ENCODE measurements around the gene MPL.

The MPL gene

GRCh38 chr1:43305926-43306687 is 31.5 kb upstream of the MPL start:
- no peak for DNase-seq (ENCODE audit: low read depth)
- H3K4me3 ChIP-seq (ENCODE audit: low read depth, low read length): no peak overlapping the region
- no peak for TF ChIP-seq CTCF (IDR thresholded peaks at IDR 0.05; ENCODE audit: insufficient read depth, low read depth, low read length, missing control alignments)

- H3K4me3 ChIP-seq (ENCODE audit: low read depth, low read length): no peak overlapping the region
- no peak for TF ChIP-seq CTCF (IDR thresholded peaks at IDR 0.05; ENCODE audit: insufficient read depth, low read depth, low read length, missing control alignments)
- DNase-seq (ENCODE audit: low read depth): no peak
Observed at GRCh38 chr1:43306688-43307457, 30.7 kb upstream of the MPL start.

GRCh38 chr1:43307458-43308158 is 30.0 kb upstream of the MPL start:
- H3K4me3 ChIP-seq (ENCODE audit: low read depth, low read length): no peak overlapping the region
- no peak for TF ChIP-seq CTCF (IDR thresholded peaks at IDR 0.05; ENCODE audit: insufficient read depth, low read depth, low read length, missing control alignments)
- DNase-seq (ENCODE audit: low read depth): no peak

GRCh38 chr1:43308635-43309404 is 28.8 kb upstream of the MPL start:
- H3K4me3 ChIP-seq (ENCODE audit: low read depth, low read length): no peak overlapping the region
- TF ChIP-seq CTCF (IDR thresholded peaks at IDR 0.05; ENCODE audit: insufficient read depth, low read depth, low read length, missing control alignments): no peak
- DNase-seq (ENCODE audit: low read depth): no peak

GRCh38 chr1:43309405-43310025 is 28.1 kb upstream of the MPL start:
- DNase-seq (ENCODE audit: low read depth): no peak
- TF ChIP-seq CTCF (IDR thresholded peaks at IDR 0.05; ENCODE audit: insufficient read depth, low read depth, low read length, missing control alignments): no peak
- H3K4me3 ChIP-seq (ENCODE audit: low read depth, low read length): no peak overlapping the region

- no peak overlapping the region for H3K4me3 ChIP-seq (ENCODE audit: low read depth, low read length)
- no peak for DNase-seq (ENCODE audit: low read depth)
Observed at GRCh38 chr1:43311521-43311920, 26.1 kb upstream of the MPL start.

More at GRCh38 chr1:43311521-43311920, 26.1 kb upstream of the MPL start:
- no peak for TF ChIP-seq CTCF (IDR thresholded peaks at IDR 0.05; ENCODE audit: insufficient read depth, low read depth, low read length, missing control alignments)
